Stimulated activated CD8-positive, alpha-beta memory T cell treated with anti-CD3 and anti-CD28 coated beads, Interleukin-7, amount 100 ng/mL, for 1 hour (primary cell): ENCODE measurements around the gene TMEM141.
"Not testable (repeated sequence)": the region's sequence is repeated elsewhere in the genome, so short reads cannot be mapped to it uniquely, and the experiment has no call there.

Source experiments
- DNase-seq, 2 donors: peaks; one replicate each; pipeline ENCODE4 v3.0.0-alpha.2; 2020; ENCODE audit warnings: low read depth in 2 of 2

The TMEM141 gene

GRCh38 chr9:136755302-136756133, 35.6 kb upstream of the TMEM141 start:
- DNase-seq: not testable (repeated sequence)

DNA sequence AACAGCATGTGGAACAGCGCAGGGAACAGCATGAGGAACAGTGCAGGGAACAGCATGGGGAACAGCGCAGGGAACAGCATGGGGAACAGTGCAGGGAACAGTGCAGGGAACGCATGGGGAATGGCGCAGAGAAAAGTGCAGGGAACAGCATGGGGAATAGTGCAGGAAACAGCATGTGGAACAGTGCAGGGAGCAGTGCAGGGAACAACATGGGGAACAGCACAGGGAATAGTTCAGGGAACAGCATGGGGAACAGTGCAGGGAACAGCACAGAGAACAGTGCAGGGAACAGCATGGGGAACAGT, 35.1 kb upstream of the TMEM141 start:
- no peak for DNase-seq

DNA sequence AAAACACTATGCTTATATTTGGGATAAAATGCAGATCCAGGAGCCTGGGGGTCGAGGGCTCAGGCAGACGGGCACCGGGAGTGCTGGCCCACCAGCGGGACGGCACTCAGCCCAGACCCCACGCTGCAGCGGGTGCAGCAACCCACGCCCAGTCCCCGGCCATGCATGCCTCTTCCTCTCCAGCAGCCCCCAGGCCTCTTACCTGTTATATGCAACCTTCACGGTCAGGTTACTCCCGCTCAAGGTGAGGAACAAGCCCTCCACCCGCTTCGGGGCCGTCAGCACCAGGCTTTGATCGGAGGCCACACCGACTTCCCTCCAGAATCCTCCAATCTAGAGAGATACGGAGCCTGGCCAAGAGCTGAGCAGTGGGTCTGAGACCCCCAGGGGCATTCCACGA, 34.3 kb upstream of the TMEM141 start:
- no peak for DNase-seq

- DNase-seq: no peak
Measured at GRCh38 chr9:136757328-136757727, 33.8 kb upstream of the TMEM141 start.

- no peak for DNase-seq
Measured at GRCh38 chr9:136757751-136758140, 33.4 kb upstream of the TMEM141 start.

- DNase-seq: no peak
Measured at GRCh38 chr9:136759001-136759400, 32.1 kb upstream of the TMEM141 start.

GRCh38 chr9:136759436-136760325, 31.5 kb upstream of the TMEM141 start:
- DNase-seq: no peak

GRCh38 chr9:136760424-136760823, 30.7 kb upstream of the TMEM141 start:
- DNase-seq: no peak

DNA sequence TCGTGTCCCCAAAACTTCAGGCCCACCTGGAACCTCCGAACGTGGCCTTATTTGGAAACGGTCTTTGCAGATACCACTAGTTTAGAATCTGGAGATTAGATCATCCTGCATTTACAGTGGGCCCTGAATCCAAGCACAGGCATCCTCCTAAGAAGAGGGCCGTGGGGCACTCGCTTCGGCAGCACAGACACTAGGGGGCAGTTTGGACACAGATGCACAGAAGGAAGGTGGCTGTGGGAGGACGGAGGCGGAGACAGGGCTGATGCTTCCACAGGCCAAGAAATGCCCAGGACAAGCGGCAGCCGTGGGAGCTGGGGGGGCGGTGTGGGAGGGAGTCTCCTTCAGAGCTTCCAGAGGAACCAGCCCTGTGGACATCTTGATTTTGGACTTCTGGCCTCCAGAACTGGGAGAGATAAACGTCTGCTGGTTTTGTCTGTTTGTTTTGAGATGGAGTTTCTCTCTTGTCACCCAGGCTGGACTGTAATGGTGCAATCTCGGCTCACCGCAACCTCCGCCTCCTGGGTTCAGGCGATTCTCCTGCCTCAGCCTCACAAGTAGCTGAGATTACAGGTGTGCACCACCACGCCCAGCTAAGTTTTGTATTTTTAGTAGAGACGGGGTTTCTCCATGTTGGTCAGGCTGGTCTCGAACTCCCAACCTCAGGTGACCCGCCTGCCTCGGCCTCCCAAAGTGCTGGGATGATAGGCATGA, 30.2 kb upstream of the TMEM141 start:
- not testable (repeated sequence) for DNase-seq

DNA sequence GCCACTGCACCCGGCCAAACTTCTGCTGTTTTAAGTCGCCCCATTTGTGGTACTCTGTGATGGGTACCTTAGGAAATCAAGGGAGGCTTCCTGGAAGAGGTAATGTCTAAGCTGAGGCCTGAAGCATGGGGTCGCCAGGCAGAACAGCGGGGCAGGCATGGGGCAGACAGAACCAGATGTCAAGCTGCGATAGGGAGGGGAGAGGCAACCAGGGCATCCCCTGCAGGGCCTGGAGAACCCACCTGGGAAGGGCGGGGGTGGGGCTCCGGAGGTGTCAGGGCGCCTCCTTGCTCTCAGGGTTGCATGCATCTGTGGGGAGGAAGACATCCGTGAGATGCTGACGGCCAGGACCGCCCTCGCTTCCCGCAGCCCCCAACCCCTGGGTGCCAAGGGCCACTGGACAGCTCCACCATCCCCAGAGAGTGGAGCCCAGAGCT, 29.6 kb upstream of the TMEM141 start:
- DNase-seq: no peak

DNA sequence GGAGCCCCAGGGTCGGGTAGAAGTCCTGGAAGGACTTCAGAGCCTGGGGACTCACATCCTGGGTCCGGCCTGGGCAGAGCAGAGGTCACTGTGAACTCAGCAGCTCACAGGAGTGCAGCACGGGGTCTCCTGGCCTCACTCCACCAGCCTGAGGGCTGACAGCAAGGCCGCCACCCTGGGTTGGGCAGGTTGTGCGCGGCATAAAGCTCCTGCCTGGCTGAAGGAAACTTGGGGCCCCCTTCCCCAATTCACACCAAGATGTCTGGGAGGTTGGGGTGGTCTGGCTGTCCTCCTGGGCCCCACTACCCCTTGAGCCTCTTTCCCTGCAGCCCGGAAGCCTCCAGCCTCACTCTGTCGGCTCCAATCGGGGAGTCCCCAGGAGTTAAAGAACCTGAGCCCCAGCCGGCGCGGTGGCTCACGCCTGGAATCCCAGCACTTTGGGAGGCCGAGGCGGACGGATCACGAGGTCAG, 28.9 kb upstream of the TMEM141 start:
- DNase-seq: no peak

- DNase-seq: no peak
Measured at GRCh38 chr9:136762915-136763648, 28.1 kb upstream of the TMEM141 start.

DNA sequence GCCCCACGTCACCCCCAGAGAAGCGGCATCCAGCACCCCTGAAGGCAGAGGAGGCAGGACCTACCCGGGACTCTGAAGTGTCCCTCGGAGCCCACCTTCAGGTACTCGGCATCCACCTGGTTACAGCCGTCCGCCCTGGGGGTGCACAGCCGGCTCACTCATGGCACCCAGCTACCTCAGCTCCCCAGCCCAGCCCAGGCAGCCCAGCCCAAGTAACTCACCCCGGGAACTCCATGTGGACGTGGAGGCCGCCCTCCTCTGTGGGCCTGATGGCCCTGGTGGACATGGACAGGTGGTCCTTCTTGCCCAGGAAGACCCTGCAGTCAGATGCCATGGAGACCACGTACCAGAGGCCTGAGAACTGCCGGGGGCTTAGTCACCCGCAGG, 27.5 kb upstream of the TMEM141 start:
- DNase-seq: no peak

GRCh38 chr9:136764301-136764891, 26.7 kb upstream of the TMEM141 start, which contains the start of gene LCN15:
Gene LCN15 (minus strand): TSS chr9:136764518. CDS start chr9:136764488, 30 bp downstream.
- DNase-seq: no peak

- DNase-seq: no peak
Measured at GRCh38 chr9:136765041-136765440, 26.1 kb upstream of the TMEM141 start.

GRCh38 chr9:136765745-136766409, 25.3 kb upstream of the TMEM141 start:
- DNase-seq: not testable (repeated sequence)

GRCh38 chr9:136766410-136767120, 24.6 kb upstream of the TMEM141 start:
- not testable (repeated sequence) for DNase-seq

GRCh38 chr9:136769710-136770191, 21.4 kb upstream of the TMEM141 start:
- no peak for DNase-seq

DNA sequence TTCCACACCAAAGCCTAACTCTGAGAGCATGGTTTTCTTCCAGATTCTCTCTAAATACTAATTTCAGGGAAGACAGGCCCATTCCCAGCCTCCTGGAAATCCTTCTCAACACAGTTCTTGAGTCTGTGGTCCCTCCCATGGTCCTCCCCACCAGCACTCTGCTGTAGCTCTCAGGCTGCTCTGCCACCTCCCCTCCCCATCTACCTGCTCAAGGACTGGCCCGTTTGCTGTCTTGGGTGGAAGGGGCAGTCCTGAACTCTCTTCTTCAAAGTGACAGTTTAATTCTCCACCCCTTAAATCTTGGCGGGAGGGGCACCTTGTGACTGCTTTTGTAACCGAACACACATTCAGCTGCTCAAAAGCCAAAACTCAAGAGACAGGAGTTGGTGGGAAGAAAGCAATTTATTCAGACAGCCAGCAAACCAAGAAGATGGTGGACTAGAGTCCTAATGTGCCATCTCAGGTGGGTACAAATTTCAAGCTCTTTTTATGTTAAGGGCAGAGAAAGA, 19.2 kb upstream of the TMEM141 start:
- no peak for DNase-seq
